ENCODE data around the gene KERA. TPM values are rescaled to one million over a fixed set of nuclear protein-coding genes. Genes with fewer than 3 reads are reported as not detected.

Gene KERA
- total and polyA plus RNA-seq, 2 of the 4 experiments (the other 2 are of a cell fraction), result not detected

DNA sequence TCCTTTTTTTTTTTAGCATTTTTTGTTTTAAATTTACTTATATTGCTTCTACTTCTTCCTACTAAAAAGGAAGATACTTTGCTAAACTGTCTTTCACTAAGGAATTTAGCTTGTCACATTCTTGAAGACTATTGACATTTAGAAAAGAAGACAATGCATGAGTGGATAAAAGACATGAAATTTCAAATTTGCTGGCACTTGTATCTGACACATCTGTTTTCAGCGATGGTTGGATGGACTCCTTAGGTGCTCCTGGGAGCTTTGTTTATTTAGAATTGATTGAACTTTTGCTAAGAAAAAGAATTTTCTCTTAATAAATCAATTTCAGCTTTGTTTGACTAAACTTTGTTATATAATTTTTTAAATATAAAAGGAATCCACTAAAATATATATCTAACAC lies 3.3 kb upstream of the KERA start:
- H2BK15ac ChIP-seq (ENCODE audit: low read depth, low read length), result no peak overlapping the region
- ChIA-PET CTCF (interaction anchor here (0.6 kb wide), 1 partner anchor 41 kb away, joined by 3 read pairs; no protein-coding TSS in a partner anchor), POLR2A (ENCODE audit: unreplicated experiment) (no interaction called here)
- no peak overlapping the region for H2AK5ac ChIP-seq (ENCODE audit: low read depth, low read length)
- no peak overlapping the region for H3K56ac ChIP-seq (ENCODE audit: extremely low read depth, insufficient read depth, low read length)
- no peak overlapping the region for H3K4me3 ChIP-seq (ENCODE audit: insufficient read depth, low read depth, low read length)
- no peak overlapping the region for H2BK120ac ChIP-seq (ENCODE audit: low read depth, low read length)
- no peak for DNase-seq
- H3K36me3 ChIP-seq (ENCODE audit: control insufficient read depth, insufficient read depth, low read length), result no peaks in the 10 kb centered on the region
- TF ChIP-seq USF2 (IDR thresholded peaks at IDR 0.05; ENCODE audit: low read depth, low read length), result no peak
- no peak for TF ChIP-seq CHD1 (IDR thresholded peaks at IDR 0.05; ENCODE audit: low read depth, low read length)
- TF ChIP-seq RAD21 (IDR thresholded peaks at IDR 0.05; ENCODE audit: low read length), result no peak
- no peak for TF ChIP-seq RCOR1 (IDR thresholded peaks at IDR 0.05; ENCODE audit: insufficient replicate concordance, low read length)
- no peak for TF ChIP-seq NFE2L2 (IDR thresholded peaks at IDR 0.05; ENCODE audit: low read depth, low read length)
- TF ChIP-seq BHLHE40 (IDR thresholded peaks at IDR 0.05; ENCODE audit: low read depth, low read length), result no peak
- TF ChIP-seq, protein P1, sequence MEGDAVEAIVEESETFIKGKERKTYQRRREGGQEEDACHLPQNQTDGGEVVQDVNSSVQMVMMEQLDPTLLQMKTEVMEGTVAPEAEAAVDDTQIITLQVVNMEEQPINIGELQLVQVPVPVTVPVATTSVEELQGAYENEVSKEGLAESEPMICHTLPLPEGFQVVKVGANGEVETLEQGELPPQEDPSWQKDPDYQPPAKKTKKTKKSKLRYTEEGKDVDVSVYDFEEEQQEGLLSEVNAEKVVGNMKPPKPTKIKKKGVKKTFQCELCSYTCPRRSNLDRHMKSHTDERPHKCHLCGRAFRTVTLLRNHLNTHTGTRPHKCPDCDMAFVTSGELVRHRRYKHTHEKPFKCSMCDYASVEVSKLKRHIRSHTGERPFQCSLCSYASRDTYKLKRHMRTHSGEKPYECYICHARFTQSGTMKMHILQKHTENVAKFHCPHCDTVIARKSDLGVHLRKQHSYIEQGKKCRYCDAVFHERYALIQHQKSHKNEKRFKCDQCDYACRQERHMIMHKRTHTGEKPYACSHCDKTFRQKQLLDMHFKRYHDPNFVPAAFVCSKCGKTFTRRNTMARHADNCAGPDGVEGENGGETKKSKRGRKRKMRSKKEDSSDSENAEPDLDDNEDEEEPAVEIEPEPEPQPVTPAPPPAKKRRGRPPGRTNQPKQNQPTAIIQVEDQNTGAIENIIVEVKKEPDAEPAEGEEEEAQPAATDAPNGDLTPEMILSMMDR (conservative IDR thresholded peaks at IDR 0.05; ENCODE audit: low read depth, low read length), result no peak
- TF ChIP-seq, protein P2, sequence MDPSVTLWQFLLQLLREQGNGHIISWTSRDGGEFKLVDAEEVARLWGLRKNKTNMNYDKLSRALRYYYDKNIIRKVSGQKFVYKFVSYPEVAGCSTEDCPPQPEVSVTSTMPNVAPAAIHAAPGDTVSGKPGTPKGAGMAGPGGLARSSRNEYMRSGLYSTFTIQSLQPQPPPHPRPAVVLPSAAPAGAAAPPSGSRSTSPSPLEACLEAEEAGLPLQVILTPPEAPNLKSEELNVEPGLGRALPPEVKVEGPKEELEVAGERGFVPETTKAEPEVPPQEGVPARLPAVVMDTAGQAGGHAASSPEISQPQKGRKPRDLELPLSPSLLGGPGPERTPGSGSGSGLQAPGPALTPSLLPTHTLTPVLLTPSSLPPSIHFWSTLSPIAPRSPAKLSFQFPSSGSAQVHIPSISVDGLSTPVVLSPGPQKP (IDR thresholded peaks at IDR 0.05; ENCODE audit: borderline replicate concordance, low read depth, low read length), result no peak
- no peak for TF ChIP-seq MAFK (IDR thresholded peaks at IDR 0.05; ENCODE audit: low read depth, low read length)
- no peak for TF ChIP-seq POLR2A (IDR thresholded peaks at IDR 0.05; ENCODE audit: low read depth, low read length)
- TF ChIP-seq RFX5 (IDR thresholded peaks at IDR 0.05; ENCODE audit: low read depth, low read length), result no peak
- TF ChIP-seq CEBPB (IDR thresholded peaks at IDR 0.05; ENCODE audit: low read depth, low read length), result no peak
- TF ChIP-seq SMC3 (IDR thresholded peaks at IDR 0.05; ENCODE audit: low read depth, low read length), result no peak
- no peak for TF ChIP-seq FOS (IDR thresholded peaks at IDR 0.05; ENCODE audit: low read depth, low read length)
- no peak for TF ChIP-seq MAZ (IDR thresholded peaks at IDR 0.05; ENCODE audit: borderline replicate concordance, low read depth, low read length)
- TF ChIP-seq MXI1 (IDR thresholded peaks at IDR 0.05; ENCODE audit: borderline replicate concordance, low read depth, low read length), result no peak
- H2AK9ac ChIP-seq (replicated peaks; ENCODE audit: low read depth, low read length, poor library complexity), result no peak overlapping the region
- dilution Hi-C loops (cut with HindIII; ENCODE audit: low sequenced_read_pairs, unreplicated experiment), result no loop called here
- no peaks in the 10 kb centered on the region for H3K79me1 ChIP-seq (ENCODE audit: low read depth in 1 of 2, low read length in 2 of 2)
- in situ Hi-C loops (cut with MboI; ENCODE audit: low sequenced_read_pairs), result no loop called here
- H2BK20ac ChIP-seq (ENCODE audit: low read depth, low read length), result no peak overlapping the region
- H3K14ac ChIP-seq (replicated peaks; ENCODE audit: low read depth, low read length), result no peak overlapping the region
- no peak overlapping the region for H4K5ac ChIP-seq (ENCODE audit: low read depth, low read length)
- no peak overlapping the region for H4K91ac ChIP-seq (ENCODE audit: insufficient read depth, low read depth, low read length)
- H4K20me1 ChIP-seq (ENCODE audit: insufficient read depth, low read length), result no peaks in the 10 kb centered on the region
- no peak overlapping the region for H2AFZ ChIP-seq (replicated peaks; ENCODE audit: low read length, poor library complexity)
- no peaks in the 10 kb centered on the region for H3K27me3 ChIP-seq (ENCODE audit: control insufficient read depth, insufficient read depth, low read length)
- no peak overlapping the region for H3K9ac ChIP-seq (ENCODE audit: low read depth, low read length)
- no peak for ATAC-seq (ENCODE audit: low read depth)
- no peaks in the 10 kb centered on the region for H3K4me1 ChIP-seq (ENCODE audit: control insufficient read depth, insufficient read depth, low read length)
- no peak overlapping the region for H3K4me2 ChIP-seq (ENCODE audit: low read depth, low read length)
- no peak overlapping the region for H3K4ac ChIP-seq (ENCODE audit: low read depth, low read length)
- no CpG with 5 or more reads among the region's 1 CpG for WGBS, 2 experiments (ENCODE audit: extremely low coverage in 2 of 2, insufficient read length in 1 of 2)
- H3K23ac ChIP-seq (ENCODE audit: low read depth, low read length), result no peak overlapping the region
- H4K8ac ChIP-seq (ENCODE audit: low read depth in 2 of 2, low read length in 2 of 2), result no peak overlapping the region
- intact Hi-C loops (cut with micrococcal nuclease), result no loop called here
- no peak overlapping the region for H2BK5ac ChIP-seq (ENCODE audit: low read depth, low read length, poor library complexity, severe bottlenecking)
- no peaks in the 10 kb centered on the region for H3K9me3 ChIP-seq (ENCODE audit: control insufficient read depth, insufficient read depth, low read length)
- no peaks in the 10 kb centered on the region for H3K9me1 ChIP-seq (ENCODE audit: insufficient read depth, low read length)
- no peak overlapping the region for H3K27ac ChIP-seq (ENCODE audit: insufficient read depth, low read length)
- no TSS peak for BruUV-seq (replicated peaks)
- H3K18ac ChIP-seq (ENCODE audit: low read depth, low read length), result no peak overlapping the region

Data from IMR-90 (cell line).